ENCODE results near the gene WBP1L. TPM values are rescaled to one million over a fixed set of nuclear protein-coding genes. Genes with fewer than 3 reads are reported as not detected.

WBP1L gene
- total and polyA plus RNA-seq, 2 of the 13 experiments (the other 11 are each of a cell fraction or from before 2014, with no cell fraction given): 8.3 to 12.3 TPM

- TF ChIP-seq ZNF326 (CRISPR knock-in tag; IDR thresholded peaks at IDR 0.05; ENCODE audit: borderline replicate concordance) (no peak), HIC2 (CRISPR knock-in tag; IDR thresholded peaks at IDR 0.05; ENCODE audit: low read depth) (no peak; the same call in 1 of the 2 replicates), ARID2 (CRISPR knock-in tag; IDR thresholded peaks at IDR 0.05; ENCODE audit: borderline replicate concordance) (peak; percentile 86), ZNF280D (CRISPR knock-in tag; IDR thresholded peaks at IDR 0.05) (0 out of 2 replicates have a peak, but pooled peaks have one; percentile 32), HNF1A (IDR thresholded peaks at IDR 0.05; ENCODE audit: low read depth) (no peak), HNF1A (CRISPR knock-in tag; IDR thresholded peaks at IDR 0.05; ENCODE audit: borderline replicate concordance) (peak; percentile 57; the same call in 1 of the 2 replicates), AKAP8 (CRISPR knock-in tag; IDR thresholded peaks at IDR 0.05) (no peak), REXO4 (CRISPR knock-in tag; IDR thresholded peaks at IDR 0.05; ENCODE audit: borderline replicate concordance) (no peak), RFX3 (CRISPR knock-in tag; IDR thresholded peaks at IDR 0.05) (no peak), ZBTB33 (CRISPR knock-in tag; IDR thresholded peaks at IDR 0.05) (no peak)
These were observed 28.9 kb upstream of the WBP1L start, which contains the start of gene SFXN2 (continued) for GRCh38 chr10:102714621-102715455.
